Measurements from ENCODE around the gene SMKR1. TPM values are rescaled to one million over a fixed set of nuclear protein-coding genes. Genes with fewer than 3 reads are reported as not detected.

SMKR1 gene
- under 1 TPM in 1 of 2 donors, not detected in 1; 0.32 TPM for total RNA-seq

- H3K27ac ChIP-seq, result no peak within 1 kb of the TSS
- H3K36me3 ChIP-seq, result no peaks in the 10 kb centered on the region
- peak; percentile 79 for DNase-seq
- H3K9ac ChIP-seq (ENCODE audit: low read depth in 2 of 2, low read length in 2 of 2), result peak within 1 kb of the TSS in 1 of 2 donors; percentile 43
- H3K4me3 ChIP-seq, result peak within 1 kb of the TSS; percentile 46
- peaks cover 5% of the 10 kb centered on the region for H3K27me3 ChIP-seq
- no peaks in the 10 kb centered on the region for H3K4me1 ChIP-seq
- H3K9me3 ChIP-seq, result no peaks in the 10 kb centered on the region
- no peak for TF ChIP-seq CTCF (IDR thresholded peaks at IDR 0.05)
- intact Hi-C loops (cut with DNase I), result no loop called here
These were observed at the start of gene SMKR1 for GRCh38 chr7:129501760-129502707. Gene SMKR1 (plus strand): TSS chr7:129502531. CDS start chr7:129502825, 294 bp downstream.

- Histone ChIP-seq H3K9me3 (no peaks in the 10 kb centered on the region), H3K27ac (no peak overlapping the region), H3K4me3 (no peak overlapping the region), H3K4me1 (no peaks in the 10 kb centered on the region), H3K27me3 (no peaks in the 10 kb centered on the region), H3K9ac (ENCODE audit: low read depth in 2 of 2, low read length in 2 of 2) (no peak overlapping the region), H3K36me3 (no peaks in the 10 kb centered on the region)
- DNase-seq, result no peak
- intact Hi-C loops (cut with DNase I), result no loop called here
- TF ChIP-seq CTCF (IDR thresholded peaks at IDR 0.05), result no peak
These were observed 49.6 kb upstream of the SMKR1 start for GRCh38 chr7:129452589-129453231.

GRCh38 chr7:129453510-129454248, 48.7 kb upstream of the SMKR1 start:
- no peak overlapping the region for H3K27ac ChIP-seq
- TF ChIP-seq CTCF (IDR thresholded peaks at IDR 0.05), result no peak
- H3K9me3 ChIP-seq, result no peaks in the 10 kb centered on the region
- no peak overlapping the region for H3K4me3 ChIP-seq
- no peaks in the 10 kb centered on the region for H3K27me3 ChIP-seq
- no peaks in the 10 kb centered on the region for H3K4me1 ChIP-seq
- no peak overlapping the region for H3K9ac ChIP-seq (ENCODE audit: low read depth in 2 of 2, low read length in 2 of 2)
- intact Hi-C loops (cut with DNase I), result no loop called here
- DNase-seq, result no peak
- no peaks in the 10 kb centered on the region for H3K36me3 ChIP-seq

- Histone ChIP-seq H3K36me3 (no peaks in the 10 kb centered on the region), H3K27me3 (no peaks in the 10 kb centered on the region), H3K27ac (no peak overlapping the region), H3K4me3 (no peak overlapping the region), H3K4me1 (no peaks in the 10 kb centered on the region), H3K9ac (ENCODE audit: low read depth in 2 of 2, low read length in 2 of 2) (no peak overlapping the region), H3K9me3 (no peaks in the 10 kb centered on the region)
- intact Hi-C loops (cut with DNase I), result no loop called here
- TF ChIP-seq CTCF (IDR thresholded peaks at IDR 0.05), result no peak
- DNase-seq, result no peak
These were observed 48.1 kb upstream of the SMKR1 start for GRCh38 chr7:129454249-129454551.

- Histone ChIP-seq H3K27me3 (no peaks in the 10 kb centered on the region), H3K9ac (ENCODE audit: low read depth in 2 of 2, low read length in 2 of 2) (no peak overlapping the region), H3K9me3 (no peaks in the 10 kb centered on the region), H3K4me1 (no peaks in the 10 kb centered on the region), H3K36me3 (no peaks in the 10 kb centered on the region), H3K4me3 (no peak overlapping the region), H3K27ac (no peak overlapping the region)
- no peak for DNase-seq
- intact Hi-C loops (cut with DNase I), result no loop called here
- TF ChIP-seq CTCF (IDR thresholded peaks at IDR 0.05), result no peak
These were observed 45.9 kb upstream of the SMKR1 start for GRCh38 chr7:129456421-129456820.

All from colonic mucosa (tissue), 4 donors.